HepG2 (cell line): ENCODE results near the gene STAP2. TPM values are rescaled to one million over a fixed set of nuclear protein-coding genes. Genes with fewer than 3 reads are reported as not detected.

Experiments
- ATM ChIP-seq: fragments of 450-650 bp; IDR thresholded peaks from 2 replicates; pipeline ENCODE4 v1.7.1; 2017; ENCODE audit warnings: mild to moderate bottlenecking, borderline replicate concordance
- CTCF ChIP-seq: sonication (generic); formaldehyde crosslinking; IDR thresholded peaks from 2 replicates; pipeline ENCODE4 v1.5.0; 2020; ENCODE audit warnings: mild to moderate bottlenecking, missing genetic modification reagents, moderate library complexity
- DMAP1 ChIP-seq: IDR thresholded peaks from 2 replicates; pipeline ENCODE4 v1.6.1; 2016
- FOXJ3 ChIP-seq: sonication (generic); formaldehyde crosslinking; IDR thresholded peaks from 2 replicates; pipeline ENCODE4 v1.4.0; 2020; ENCODE audit warnings: missing genetic modification reagents, mild to moderate bottlenecking, borderline replicate concordance
- HDAC2 ChIP-seq: sonication (generic); formaldehyde crosslinking; IDR thresholded peaks from 2 replicates; pipeline ENCODE4 v1.4.0; 2020; ENCODE audit warnings: missing genetic modification reagents
- IRX3 ChIP-seq: sonication (generic); formaldehyde crosslinking; IDR thresholded peaks from 2 replicates; pipeline ENCODE4 v1.8.1; 2023; ENCODE audit warnings: mild to moderate bottlenecking, low read depth, missing genetic modification reagents, borderline replicate concordance
- KMT2A ChIP-seq: sonication (generic); formaldehyde crosslinking; IDR thresholded peaks from 2 replicates; pipeline ENCODE4 v1.4.0; 2020; ENCODE audit warnings: missing genetic modification reagents
- MYNN ChIP-seq: sonication (generic); formaldehyde crosslinking; IDR thresholded peaks from 2 replicates; pipeline ENCODE4 v1.4.0; 2020; ENCODE audit warnings: mild to moderate bottlenecking, low read depth, missing genetic modification reagents
- NFYC ChIP-seq: IDR thresholded peaks from 2 replicates; pipeline ENCODE4 v1.6.1; 2016; ENCODE audit warnings: missing genetic modification reagents, missing compliant biosample characterization
- NR3C1 ChIP-seq: sonication (generic); formaldehyde crosslinking; IDR thresholded peaks from 2 replicates; pipeline ENCODE4 v1.4.0; 2020; ENCODE audit warnings: missing genetic modification reagents
- PITX1 ChIP-seq: sonication (generic); formaldehyde crosslinking; IDR thresholded peaks from 2 replicates; pipeline ENCODE4 v1.5.1; 2020; ENCODE audit warnings: mild to moderate bottlenecking, missing genetic modification reagents
- POLR2AphosphoS5 ChIP-seq: IDR thresholded peaks from 2 replicates; pipeline ENCODE4 v1.6.1; 2012; ENCODE audit warnings: low read depth, low read length
- RAD51 ChIP-seq: fragments of 450-650 bp; IDR thresholded peaks from 2 replicates; pipeline ENCODE4 v1.6.1; 2016; ENCODE audit warnings: borderline replicate concordance
- RXRA ChIP-seq: sonication (generic); formaldehyde crosslinking; IDR thresholded peaks from 2 replicates; pipeline ENCODE4 v1.5.1; 2020; ENCODE audit warnings: missing genetic modification reagents
- RXRB ChIP-seq: IDR thresholded peaks from 2 replicates; pipeline ENCODE4 v1.6.1; 2016; ENCODE audit warnings: borderline replicate concordance, missing genetic modification reagents, missing compliant biosample characterization
- SALL2 ChIP-seq: sonication (generic); formaldehyde crosslinking; IDR thresholded peaks from 2 replicates; pipeline ENCODE4 v1.8.1; 2023; ENCODE audit warnings: mild to moderate bottlenecking, missing genetic modification reagents, inconsistent platforms
- SPEN ChIP-seq: sonication (generic); formaldehyde crosslinking; IDR thresholded peaks from 2 replicates; pipeline ENCODE4 v1.5.1; 2020; ENCODE audit warnings: low read depth, mild to moderate bottlenecking, missing genetic modification reagents
- TAF15 ChIP-seq: fragments of 200-400 bp; formaldehyde crosslinking; IDR thresholded peaks from one replicate; pipeline ENCODE4 v1.6.1; 2018; ENCODE audit warnings: mild to moderate bottlenecking, low read depth, low read length; ENCODE audit not compliant: poor library complexity, severe bottlenecking
- TGIF2 ChIP-seq: IDR thresholded peaks from 2 replicates; pipeline ENCODE4 v1.6.1; 2016; ENCODE audit warnings: control low read depth, missing compliant biosample characterization
- TIGD3 ChIP-seq: sonication (generic); formaldehyde crosslinking; IDR thresholded peaks from 2 replicates; pipeline ENCODE4 v1.5.1; 2020; ENCODE audit warnings: mild to moderate bottlenecking, missing genetic modification reagents, borderline replicate concordance
- ZNF138 ChIP-seq: sonication (generic); formaldehyde crosslinking; IDR thresholded peaks from 2 replicates; pipeline ENCODE4 v1.5.0; 2020; ENCODE audit warnings: mild to moderate bottlenecking, low read depth, missing genetic modification reagents
- ZNF224 ChIP-seq: sonication (generic); formaldehyde crosslinking; IDR thresholded peaks from 2 replicates; pipeline ENCODE4 v1.5.0; 2020; ENCODE audit warnings: mild to moderate bottlenecking, missing genetic modification reagents
- ZNF282 ChIP-seq: fragments of 450-650 bp; IDR thresholded peaks from 2 replicates; pipeline ENCODE4 v1.6.1; 2018; ENCODE audit not compliant: partially characterized antibody
- ZNF674 ChIP-seq: sonication (generic); formaldehyde crosslinking; IDR thresholded peaks from 2 replicates; pipeline ENCODE4 v1.5.0; 2020; ENCODE audit warnings: low read depth, mild to moderate bottlenecking, missing genetic modification reagents
- ZNF878 ChIP-seq: sonication (generic); formaldehyde crosslinking; IDR thresholded peaks from 2 replicates; pipeline ENCODE4 v1.8.1; 2023; ENCODE audit warnings: mild to moderate bottlenecking, missing genetic modification reagents, moderate library complexity
- polyA plus RNA-seq, 8 experiments: library from polyadenylated mRNA; depleted of rRNA in 3 of 8; stranded (reverse) in 7 of 8; unstranded in 1 of 8; fragments of >200 nt; fragmentation: Illumina TruSeq in 4 of 8; extraction: Trizol in 4 of 8; gene quantifications; 2 replicates each; pipeline versions ENCODE4 v1.2.1 to v1.2.3, GENCODE V29; 2011 to 2016; ENCODE audit warnings: low read depth in 4 of 8, missing spikeins in 1 of 8, mixed read lengths in 1 of 8; ENCODE audit not compliant: insufficient read depth in 1 of 8
- total RNA-seq, 5 experiments: library from RNA; depleted of rRNA; stranded (reverse); fragments of >200 nt; fragmentation: Illumina TruSeq; extraction: Trizol; gene quantifications; 2 replicates each; pipeline ENCODE4 v1.2.3, GENCODE V29; 2016; ENCODE audit warnings: low read depth in 1 of 5
- TF ChIP-seq, protein P1 (sequence below): sonication (generic); formaldehyde crosslinking; IDR thresholded peaks from 2 replicates; pipeline ENCODE4 v1.4.0; 2020; ENCODE audit warnings: missing genetic modification reagents

The STAP2 gene
- total and polyA plus RNA-seq, 2 of the 13 experiments (the other 11 are each of a cell fraction or from before 2014, with no cell fraction given) = 39.0 to 43.7 TPM

GRCh38 chr19:4342615-4343369, 4.2 kb upstream of the STAP2 start (continued):
- peak; percentile 51 for TF ChIP-seq CTCF (CRISPR knock-in tag)
- TF ChIP-seq TAF15 = peak; percentile 68
- no peak for TF ChIP-seq ZNF282
- peak; percentile 98 for TF ChIP-seq NFYC (CRISPR knock-in tag)
- no peak for TF ChIP-seq NR3C1
- peak; percentile 56; the same call in 1 of the 2 replicates for TF ChIP-seq FOXJ3 (CRISPR knock-in tag)
- TF ChIP-seq SPEN (CRISPR knock-in tag) = peak; percentile 81; the same call in 1 of the 2 replicates
- no peak for TF ChIP-seq TIGD3 (CRISPR knock-in tag)
- no peak for TF ChIP-seq ZNF878
- TF ChIP-seq RAD51 = no peak
- peak; percentile 43; the same call in 1 of the 2 replicates for TF ChIP-seq DMAP1 (CRISPR knock-in tag)
- peak; percentile 81 for TF ChIP-seq RXRA
- TF ChIP-seq MYNN = no peak
- TF ChIP-seq, protein P1, sequence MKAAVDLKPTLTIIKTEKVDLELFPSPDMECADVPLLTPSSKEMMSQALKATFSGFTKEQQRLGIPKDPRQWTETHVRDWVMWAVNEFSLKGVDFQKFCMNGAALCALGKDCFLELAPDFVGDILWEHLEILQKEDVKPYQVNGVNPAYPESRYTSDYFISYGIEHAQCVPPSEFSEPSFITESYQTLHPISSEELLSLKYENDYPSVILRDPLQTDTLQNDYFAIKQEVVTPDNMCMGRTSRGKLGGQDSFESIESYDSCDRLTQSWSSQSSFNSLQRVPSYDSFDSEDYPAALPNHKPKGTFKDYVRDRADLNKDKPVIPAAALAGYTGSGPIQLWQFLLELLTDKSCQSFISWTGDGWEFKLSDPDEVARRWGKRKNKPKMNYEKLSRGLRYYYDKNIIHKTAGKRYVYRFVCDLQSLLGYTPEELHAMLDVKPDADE = no peak
- TF ChIP-seq RXRB = peak; percentile 78; the same call in 1 of the 2 replicates
- no peak for TF ChIP-seq IRX3
- TF ChIP-seq ZNF674 (CRISPR knock-in tag) = no peak
- peak; percentile 77 for TF ChIP-seq TGIF2 (CRISPR knock-in tag)
- no peak for TF ChIP-seq ZNF138
- peak; percentile 90 for TF ChIP-seq POLR2AphosphoS5
- peak; percentile 41; the same call in 1 of the 2 replicates for TF ChIP-seq HDAC2 (CRISPR knock-in tag)
- no peak for TF ChIP-seq ATM
- TF ChIP-seq PITX1 (CRISPR knock-in tag) = peak; percentile 66; the same call in 1 of the 2 replicates
- no peak for TF ChIP-seq SALL2 (CRISPR knock-in tag)
- no peak for TF ChIP-seq KMT2A (CRISPR knock-in tag)
- TF ChIP-seq ZNF224 (CRISPR knock-in tag) = peak; percentile 93; the same call in 1 of the 2 replicates
